ENCODE data around the gene MAPK4. TPM values are rescaled to one million over a fixed set of nuclear protein-coding genes. Genes with fewer than 3 reads are reported as not detected.
"Not testable (repeated sequence)": the region's sequence is repeated elsewhere in the genome, so short reads cannot be mapped to it uniquely, and the experiment has no call there.

MAPK4 gene
- total and polyA plus RNA-seq, 12 donors: 7.5 to 86.9 (median 37.1) TPM

GRCh38 chr18:50602466-50602865 is 42.6 kb downstream of the MAPK4 start:
- DNase-seq: no peak

GRCh38 chr18:50606609-50607008 is 46.7 kb downstream of the MAPK4 start:
- Histone ChIP-seq H3K9me3 (no peaks in the 10 kb centered on the region), H3K27me3 (no peaks in the 10 kb centered on the region), H3K27ac (peak overlapping the region in 4 of 10 donors; percentile 0 to 62 (median 36)), H3K4me3 (no peak overlapping the region), H3K4me1 (peaks cover 0 to 16% (median 0%) of the 10 kb centered on the region in 9 donors), H3K36me3 (no peaks in the 10 kb centered on the region)
- TF ChIP-seq CTCF (IDR thresholded peaks at IDR 0.05): no peak
- ATAC-seq (peak in 7 of 8 donors; percentile 45 to 80 (median 71)), DNase-seq (peak in 1 of 2 donors; percentile 8)
- intact Hi-C loops (cut with DNase I): loop anchor here in 1 of 10 donors (5.0 kb wide), 1 partner anchor 46 kb away; no protein-coding TSS in a partner anchor
- WGBS, 2 donors: 54 to 64% methylated on average over 5 of the region's 5 CpGs

More at GRCh38 chr18:50602466-50602865, 42.6 kb downstream of the MAPK4 start:
- intact Hi-C loops (cut with DNase I): no loop called here
- WGBS, 2 donors: 76% methylated on average over 3 of the region's 3 CpGs
- Histone ChIP-seq H3K27me3 (peaks cover 0 to 4% (median 0%) of the 10 kb centered on the region in 7 donors), H3K9me3 (no peaks in the 10 kb centered on the region), H3K4me1 (peaks cover 0 to 8% (median 0%) of the 10 kb centered on the region in 9 donors), H3K27ac (no peak overlapping the region), H3K36me3 (no peaks in the 10 kb centered on the region), H3K4me3 (no peak overlapping the region)
- TF ChIP-seq CTCF (IDR thresholded peaks at IDR 0.05): no peak
- ATAC-seq: no peak

- WGBS, 2 donors: 61 to 68% methylated on average over 5 of the region's 5 CpGs
- no peak for DNase-seq
- peaks cover 0 to under 1% (median 0%) of the 10 kb centered on the region in 11 donors for H3K9me3 ChIP-seq
- intact Hi-C loops (cut with DNase I): loop anchor here in 1 of 10 donors (5.0 kb wide), 1 partner anchor 45 kb away; no protein-coding TSS in a partner anchor
- peak overlapping the region in 6 of 10 donors; percentile 7 to 62 (median 38) for H3K27ac ChIP-seq
- peak in 5 of 8 donors; percentile 33 to 68 (median 63) for ATAC-seq
- H3K4me1 ChIP-seq: peaks cover 0 to 20% (median 0%) of the 10 kb centered on the region in 9 donors
- H3K4me3 ChIP-seq: no peak overlapping the region
- no peak for TF ChIP-seq CTCF (IDR thresholded peaks at IDR 0.05)
- no peaks in the 10 kb centered on the region for H3K36me3 ChIP-seq
- no peaks in the 10 kb centered on the region for H3K27me3 ChIP-seq
These were observed 47.6 kb downstream of the MAPK4 start for GRCh38 chr18:50607378-50607926.

GRCh38 chr18:50609171-50609570 is 49.3 kb downstream of the MAPK4 start:
- peaks cover 0 to 11% (median 5%) of the 10 kb centered on the region in 11 donors for H3K9me3 ChIP-seq
- WGBS, 2 donors: 90 to 93% methylated on average over 26 of the region's 26 CpGs
- not testable (repeated sequence) for H3K36me3 ChIP-seq, H3K27me3 ChIP-seq, ATAC-seq, DNase-seq, H3K4me3 ChIP-seq, H3K27ac ChIP-seq
- H3K4me1 ChIP-seq: peaks cover 0 to 20% (median 0%) of the 10 kb centered on the region in 9 donors
- intact Hi-C loops (cut with DNase I): loop anchor here in 1 of 10 donors (5.0 kb wide), 1 partner anchor 43 kb away; no protein-coding TSS in a partner anchor

GRCh38 chr18:50610349-50610748 is 50.5 kb downstream of the MAPK4 start:
- H3K36me3 ChIP-seq: no peaks in the 10 kb centered on the region
- WGBS, 2 donors: 76 to 89% methylated on average over 4 of the region's 4 CpGs
- H3K27me3 ChIP-seq: no peaks in the 10 kb centered on the region
- no peak overlapping the region for H3K4me3 ChIP-seq
- intact Hi-C loops (cut with DNase I): loop anchor here in 1 of 10 donors (5.0 kb wide), 1 partner anchor 42 kb away; no protein-coding TSS in a partner anchor
- no peak for DNase-seq
- TF ChIP-seq CTCF (IDR thresholded peaks at IDR 0.05): no peak
- H3K27ac ChIP-seq: no peak overlapping the region
- no peak for ATAC-seq
- H3K4me1 ChIP-seq: peaks cover 0 to 20% (median 0%) of the 10 kb centered on the region in 9 donors
- H3K9me3 ChIP-seq: peaks cover 0 to 11% (median 5%) of the 10 kb centered on the region in 11 donors
